ENCODE data around the gene RPL7L1. TPM values are rescaled to one million over a fixed set of nuclear protein-coding genes. Genes with fewer than 3 reads are reported as not detected.

The RPL7L1 gene
- total and polyA plus RNA-seq, 2 of the 13 experiments (the other 11 are each of a cell fraction or from before 2014, with no cell fraction given), result 51.6 to 179 TPM

GRCh38 chr6:42890311-42891198, 11.1 kb downstream of the RPL7L1 start (continued):
- TF ChIP-seq ARID5B (CRISPR knock-in tag; IDR thresholded peaks at IDR 0.05) (peak; percentile 78), MBD4 (IDR thresholded peaks at IDR 0.05; ENCODE audit: borderline replicate concordance, low read length) (peak; percentile 92; the same call in 1 of the 2 replicates), ZNF770 (CRISPR knock-in tag; IDR thresholded peaks at IDR 0.05) (peak; percentile 97), ZNF7 (CRISPR knock-in tag; IDR thresholded peaks at IDR 0.05) (no peak), ZNF564 (CRISPR knock-in tag; IDR thresholded peaks at IDR 0.05) (peak; percentile 94), TFE3 (CRISPR knock-in tag; IDR thresholded peaks at IDR 0.05) (no peak; the same call in 1 of the 2 replicates), POLR2AphosphoS5 (IDR thresholded peaks at IDR 0.05; ENCODE audit: low read depth, low read length) (peak; percentile 94), NR1H2 (CRISPR knock-in tag; IDR thresholded peaks at IDR 0.05; ENCODE audit: borderline replicate concordance, low read depth) (no peak; the same call in 1 of the 2 replicates), GTF2F1 (IDR thresholded peaks at IDR 0.05; ENCODE audit: low read length) (no peak), BATF2 (CRISPR knock-in tag; IDR thresholded peaks at IDR 0.05) (peak; percentile 90; the same call in 1 of the 2 replicates), ZBTB8A (CRISPR knock-in tag; IDR thresholded peaks at IDR 0.05; ENCODE audit: borderline replicate concordance, low read depth) (0 out of 2 replicates have a peak, but pooled peaks have one; percentile 84), ZBTB49 (CRISPR knock-in tag; IDR thresholded peaks at IDR 0.05; ENCODE audit: borderline replicate concordance) (no peak; the same call in 1 of the 2 replicates), ZNF614 (CRISPR knock-in tag; IDR thresholded peaks at IDR 0.05; ENCODE audit: borderline replicate concordance) (peak; percentile 88; the same call in 1 of the 2 replicates), MXD1 (CRISPR knock-in tag; IDR thresholded peaks at IDR 0.05) (peak; percentile 76), HDAC1 (CRISPR knock-in tag; IDR thresholded peaks at IDR 0.05) (peak; percentile 90)
